Measurements from ENCODE around the gene POFUT1. TPM values are rescaled to one million over a fixed set of nuclear protein-coding genes. Genes with fewer than 3 reads are reported as not detected.

POFUT1 gene
- polyA plus RNA-seq, 1 of the 3 experiments (the other 2 are of a cell fraction), result 35.6 TPM

- Histone ChIP-seq H3K4me3 (ENCODE audit: low read depth in 2 of 2, low read length in 1 of 2) (no peak overlapping the region), H3K4me2 (no peak overlapping the region), H3K9me2 (no peaks in the 10 kb centered on the region), H3K9ac (no peak overlapping the region), H3K9me3 (no peaks in the 10 kb centered on the region), H3K79me2 (ENCODE audit: insufficient read depth) (no peaks in the 10 kb centered on the region), H3K27me3 (ENCODE audit: insufficient read depth) (no peaks in the 10 kb centered on the region), H3F3A (replicated peaks; ENCODE audit: insufficient read depth) (peaks cover 19% of the 10 kb centered on the region), H3K4me1 (ENCODE audit: control insufficient read depth in 1 of 2, insufficient read depth in 2 of 2, low read depth in 1 of 2, low read length in 1 of 2) (peaks cover 0 to 23% of the 10 kb centered on the region in 2 experiments; a peak in 2 of 4 replicates), H4K20me1 (ENCODE audit: insufficient read depth) (no peaks in the 10 kb centered on the region), H2AFZ (ENCODE audit: low read depth) (no peak overlapping the region), H3K27ac (ENCODE audit: low read depth in 2 of 2, low read length in 1 of 2) (no peak overlapping the region), H3K36me3 (replicated peaks in 1 of 2; ENCODE audit: control insufficient read depth in 1 of 2, insufficient read depth in 2 of 2, low read length in 1 of 2) (peaks cover 0 to 3% of the 10 kb centered on the region in 2 experiments)
- TF ChIP-seq POLR2AphosphoS5 (IDR thresholded peaks at IDR 0.05; ENCODE audit: low read depth, low read length) (no peak), TAF1 (IDR thresholded peaks at IDR 0.05; ENCODE audit: borderline replicate concordance, low read depth, low read length) (no peak), RXRA (IDR thresholded peaks at IDR 0.05; ENCODE audit: borderline replicate concordance, low read depth) (no peak), PBX3 (IDR thresholded peaks at IDR 0.05) (no peak), SMC3 (IDR thresholded peaks at IDR 0.05; ENCODE audit: low read depth, low read length) (no peak), MEF2A (IDR thresholded peaks at IDR 0.05; ENCODE audit: borderline replicate concordance, low read depth) (no peak), ELF1 (IDR thresholded peaks at IDR 0.05) (no peak), FOXJ3 (CRISPR knock-in tag; IDR thresholded peaks at IDR 0.05) (no peak)
- TF ChIP-seq, protein P1, sequence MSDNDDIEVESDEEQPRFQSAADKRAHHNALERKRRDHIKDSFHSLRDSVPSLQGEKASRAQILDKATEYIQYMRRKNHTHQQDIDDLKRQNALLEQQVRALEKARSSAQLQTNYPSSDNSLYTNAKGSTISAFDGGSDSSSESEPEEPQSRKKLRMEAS (IDR thresholded peaks at IDR 0.05; ENCODE audit: low read depth), result no peak
- WGBS (ENCODE audit: low lambda C conversion rate), result 100% methylated on average over 5 of the region's 17 CpGs
- DNase-seq, result no peak
- ChIA-PET POLR2A (interaction anchor here (0.6 kb wide), 1 partner anchor 11 kb away, joined by 5 read pairs; no protein-coding TSS in a partner anchor), CTCF (no interaction called here)
Measured at GRCh38 chr20:32188376-32189122, 19.1 kb upstream of the POFUT1 start.

GRCh38 chr20:32189123-32189410 is 18.6 kb upstream of the POFUT1 start:
- 80% methylated on average over 2 of the region's 9 CpGs for WGBS (ENCODE audit: low lambda C conversion rate)
- ChIA-PET CTCF (no interaction called here), POLR2A (no interaction called here)
- no peak for DNase-seq
- H3K27ac ChIP-seq (ENCODE audit: low read depth in 2 of 2, low read length in 1 of 2), result no peak overlapping the region
- H3K27me3 ChIP-seq (ENCODE audit: insufficient read depth), result no peaks in the 10 kb centered on the region
- no peaks in the 10 kb centered on the region for H4K20me1 ChIP-seq (ENCODE audit: insufficient read depth)
- peaks cover 0 to 6% of the 10 kb centered on the region in 2 experiments for H3K36me3 ChIP-seq (replicated peaks in 1 of 2; ENCODE audit: control insufficient read depth in 1 of 2, insufficient read depth in 2 of 2, low read length in 1 of 2)
- peaks cover 19% of the 10 kb centered on the region for H3F3A ChIP-seq (replicated peaks; ENCODE audit: insufficient read depth)
- H3K4me3 ChIP-seq (ENCODE audit: low read depth in 2 of 2, low read length in 1 of 2), result no peak overlapping the region
- H3K9me3 ChIP-seq, result no peaks in the 10 kb centered on the region
- no peak overlapping the region for H3K9ac ChIP-seq
- no peak overlapping the region for H2AFZ ChIP-seq (ENCODE audit: low read depth)
- peaks cover 0 to 23% of the 10 kb centered on the region in 2 experiments; a peak in 2 of 4 replicates for H3K4me1 ChIP-seq (ENCODE audit: control insufficient read depth in 1 of 2, insufficient read depth in 2 of 2, low read depth in 1 of 2, low read length in 1 of 2)
- H3K4me2 ChIP-seq, result no peak overlapping the region
- H3K9me2 ChIP-seq, result no peaks in the 10 kb centered on the region
- H3K79me2 ChIP-seq (ENCODE audit: insufficient read depth), result no peaks in the 10 kb centered on the region
- no peak for TF ChIP-seq RAD21 (IDR thresholded peaks at IDR 0.05; ENCODE audit: low read length)
- no peak for TF ChIP-seq MXI1 (IDR thresholded peaks at IDR 0.05; ENCODE audit: low read depth, low read length)
- TF ChIP-seq, protein P2, sequence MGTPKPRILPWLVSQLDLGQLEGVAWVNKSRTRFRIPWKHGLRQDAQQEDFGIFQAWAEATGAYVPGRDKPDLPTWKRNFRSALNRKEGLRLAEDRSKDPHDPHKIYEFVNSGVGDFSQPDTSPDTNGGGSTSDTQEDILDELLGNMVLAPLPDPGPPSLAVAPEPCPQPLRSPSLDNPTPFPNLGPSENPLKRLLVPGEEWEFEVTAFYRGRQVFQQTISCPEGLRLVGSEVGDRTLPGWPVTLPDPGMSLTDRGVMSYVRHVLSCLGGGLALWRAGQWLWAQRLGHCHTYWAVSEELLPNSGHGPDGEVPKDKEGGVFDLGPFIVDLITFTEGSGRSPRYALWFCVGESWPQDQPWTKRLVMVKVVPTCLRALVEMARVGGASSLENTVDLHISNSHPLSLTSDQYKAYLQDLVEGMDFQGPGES (IDR thresholded peaks at IDR 0.05; ENCODE audit: low read depth, low read length), result no peak
- TF ChIP-seq, protein P3, sequence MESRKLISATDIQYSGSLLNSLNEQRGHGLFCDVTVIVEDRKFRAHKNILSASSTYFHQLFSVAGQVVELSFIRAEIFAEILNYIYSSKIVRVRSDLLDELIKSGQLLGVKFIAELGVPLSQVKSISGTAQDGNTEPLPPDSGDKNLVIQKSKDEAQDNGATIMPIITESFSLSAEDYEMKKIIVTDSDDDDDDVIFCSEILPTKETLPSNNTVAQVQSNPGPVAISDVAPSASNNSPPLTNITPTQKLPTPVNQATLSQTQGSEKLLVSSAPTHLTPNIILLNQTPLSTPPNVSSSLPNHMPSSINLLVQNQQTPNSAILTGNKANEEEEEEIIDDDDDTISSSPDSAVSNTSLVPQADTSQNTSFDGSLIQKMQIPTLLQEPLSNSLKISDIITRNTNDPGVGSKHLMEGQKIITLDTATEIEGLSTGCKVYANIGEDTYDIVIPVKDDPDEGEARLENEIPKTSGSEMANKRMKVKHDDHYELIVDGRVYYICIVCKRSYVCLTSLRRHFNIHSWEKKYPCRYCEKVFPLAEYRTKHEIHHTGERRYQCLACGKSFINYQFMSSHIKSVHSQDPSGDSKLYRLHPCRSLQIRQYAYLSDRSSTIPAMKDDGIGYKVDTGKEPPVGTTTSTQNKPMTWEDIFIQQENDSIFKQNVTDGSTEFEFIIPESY (IDR thresholded peaks at IDR 0.05; ENCODE audit: borderline replicate concordance, low read depth), result no peak
- TF ChIP-seq, protein P4, sequence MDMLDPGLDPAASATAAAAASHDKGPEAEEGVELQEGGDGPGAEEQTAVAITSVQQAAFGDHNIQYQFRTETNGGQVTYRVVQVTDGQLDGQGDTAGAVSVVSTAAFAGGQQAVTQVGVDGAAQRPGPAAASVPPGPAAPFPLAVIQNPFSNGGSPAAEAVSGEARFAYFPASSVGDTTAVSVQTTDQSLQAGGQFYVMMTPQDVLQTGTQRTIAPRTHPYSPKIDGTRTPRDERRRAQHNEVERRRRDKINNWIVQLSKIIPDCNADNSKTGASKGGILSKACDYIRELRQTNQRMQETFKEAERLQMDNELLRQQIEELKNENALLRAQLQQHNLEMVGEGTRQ (IDR thresholded peaks at IDR 0.05; ENCODE audit: borderline replicate concordance, low read depth, low read length), result no peak
- TF ChIP-seq EP300 (IDR thresholded peaks at IDR 0.05; ENCODE audit: borderline replicate concordance in 1 of 2, low read depth in 1 of 2, low read length in 1 of 2), result no peak
- no peak for TF ChIP-seq CTCF (IDR thresholded peaks at IDR 0.05)
- no peak for TF ChIP-seq FOXM1 (IDR thresholded peaks at IDR 0.05; ENCODE audit: low read depth)

Data from SK-N-SH (cell line).